ENCODE results near the gene GRIN2A. TPM values are rescaled to one million over a fixed set of nuclear protein-coding genes. Genes with fewer than 3 reads are reported as not detected.
A peak's percentile ranks its signal among the peaks of the same experiment; 100 is the strongest.

Gene GRIN2A
- total RNA-seq, 1 donor from 2014 or later = 6.8 TPM

GRCh38 chr16:10180042-10180770 lies 2.0 kb downstream of the GRIN2A start:
- no peaks in the 10 kb centered on the region for H3K36me3 Mint-ChIP-seq (ENCODE audit: unreplicated experiment)
- no peak for DNase-seq
- peak overlapping the region; percentile 76 for H3K4me3 Mint-ChIP-seq (ENCODE audit: unreplicated experiment)
- TF ChIP-seq CTCF (IDR thresholded peaks at IDR 0.05; ENCODE audit: partially characterized antibody, unreplicated experiment) = no peak
- peak overlapping the region; percentile 28 for H3K27ac Mint-ChIP-seq (ENCODE audit: unreplicated experiment)
- H3K27me3 Mint-ChIP-seq (ENCODE audit: unreplicated experiment) = peaks cover 8% of the 10 kb centered on the region
- H3K9me3 Mint-ChIP-seq (ENCODE audit: unreplicated experiment) = peaks cover 5% of the 10 kb centered on the region
- peaks cover 3% of the 10 kb centered on the region for H3K4me1 Mint-ChIP-seq (ENCODE audit: low read depth, unreplicated experiment)

GRCh38 chr16:10178526-10178925 lies 3.7 kb downstream of the GRIN2A start:
- Mint-ChIP-seq H3K27me3 (ENCODE audit: unreplicated experiment) (peaks cover 8% of the 10 kb centered on the region), H3K4me1 (ENCODE audit: low read depth, unreplicated experiment) (peaks cover 2% of the 10 kb centered on the region), H3K36me3 (ENCODE audit: unreplicated experiment) (peaks cover 6% of the 10 kb centered on the region), H3K4me3 (ENCODE audit: unreplicated experiment) (no peak overlapping the region), H3K9me3 (ENCODE audit: unreplicated experiment) (peaks cover 4% of the 10 kb centered on the region), H3K27ac (ENCODE audit: unreplicated experiment) (no peak overlapping the region)
- TF ChIP-seq CTCF (IDR thresholded peaks at IDR 0.05; ENCODE audit: partially characterized antibody, unreplicated experiment) = no peak
- no peak for DNase-seq

DNA sequence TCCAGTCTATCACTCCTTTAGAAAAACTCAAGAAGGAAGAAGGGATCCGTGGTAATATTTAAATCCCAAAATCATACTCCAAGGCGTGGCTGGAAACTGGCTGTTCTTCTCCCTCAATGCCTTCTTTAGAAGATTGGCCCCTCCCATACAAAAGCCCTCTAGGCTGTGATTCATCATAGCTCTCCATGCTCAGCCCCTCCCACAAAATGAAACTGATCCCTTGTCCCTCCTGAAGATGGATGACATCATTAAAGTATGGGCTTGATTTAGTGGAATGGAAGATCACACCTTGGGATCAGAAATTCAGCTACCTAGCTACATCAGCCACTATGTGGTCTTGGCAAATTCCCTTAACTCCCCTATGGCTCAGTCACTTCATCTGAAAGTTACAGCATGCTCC lies 4.1 kb downstream of the GRIN2A start:
- Mint-ChIP-seq H3K9me3 (ENCODE audit: unreplicated experiment) (peaks cover 2% of the 10 kb centered on the region), H3K27me3 (ENCODE audit: unreplicated experiment) (peaks cover 6% of the 10 kb centered on the region), H3K36me3 (ENCODE audit: unreplicated experiment) (peaks cover 6% of the 10 kb centered on the region), H3K27ac (ENCODE audit: unreplicated experiment) (no peak overlapping the region), H3K4me3 (ENCODE audit: unreplicated experiment) (no peak overlapping the region), H3K4me1 (ENCODE audit: low read depth, unreplicated experiment) (no peaks in the 10 kb centered on the region)
- TF ChIP-seq CTCF (IDR thresholded peaks at IDR 0.05; ENCODE audit: partially characterized antibody, unreplicated experiment) = no peak
- DNase-seq = no peak

DNA sequence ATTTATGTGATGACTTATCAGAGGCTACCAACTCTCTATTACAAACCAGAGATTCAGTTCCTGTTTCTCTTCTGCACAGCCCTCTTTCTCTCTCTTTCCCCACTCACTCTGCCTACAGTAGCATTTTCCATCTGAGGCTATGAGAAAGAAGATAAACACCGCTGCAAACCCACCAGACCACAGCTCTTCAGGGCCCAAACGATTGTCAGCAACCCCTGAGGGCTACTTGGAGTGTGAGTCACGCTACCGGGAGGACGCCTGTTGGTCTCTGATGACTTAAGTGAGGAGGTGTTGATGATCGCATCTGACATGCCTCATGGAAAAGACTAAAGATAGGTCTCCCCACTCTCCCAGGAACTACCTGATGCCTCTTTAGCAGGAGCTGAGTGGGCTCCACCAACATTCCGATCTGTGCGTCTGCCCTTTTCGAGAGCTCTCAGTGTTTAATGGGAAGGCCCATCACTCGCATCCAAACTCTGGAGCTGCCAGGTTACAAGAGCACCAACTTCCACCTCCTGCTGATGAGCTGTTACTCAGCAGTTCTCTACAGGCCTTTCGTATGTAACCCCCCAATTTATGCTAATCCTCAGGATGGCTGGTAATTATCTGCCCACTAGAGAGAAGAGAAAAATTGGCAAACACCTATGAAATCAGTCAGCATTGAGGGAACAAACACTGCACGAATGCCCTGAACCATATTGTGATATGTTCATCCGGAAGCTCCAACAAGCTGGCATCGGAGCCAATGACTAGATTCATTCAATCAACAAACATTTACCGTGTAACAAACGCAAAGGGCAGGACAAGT lies 9.2 kb downstream of the GRIN2A start:
- no peak overlapping the region for H3K4me3 Mint-ChIP-seq (ENCODE audit: unreplicated experiment)
- no peaks in the 10 kb centered on the region for H3K27me3 Mint-ChIP-seq (ENCODE audit: unreplicated experiment)
- no peak for DNase-seq
- peaks cover 12% of the 10 kb centered on the region for H3K36me3 Mint-ChIP-seq (ENCODE audit: unreplicated experiment)
- TF ChIP-seq CTCF (IDR thresholded peaks at IDR 0.05; ENCODE audit: partially characterized antibody, unreplicated experiment) = no peak
- H3K27ac Mint-ChIP-seq (ENCODE audit: unreplicated experiment) = no peak overlapping the region
- H3K9me3 Mint-ChIP-seq (ENCODE audit: unreplicated experiment) = no peaks in the 10 kb centered on the region
- no peaks in the 10 kb centered on the region for H3K4me1 Mint-ChIP-seq (ENCODE audit: low read depth, unreplicated experiment)

GRCh38 chr16:10171221-10171620 lies 11.0 kb downstream of the GRIN2A start:
- Mint-ChIP-seq H3K36me3 (ENCODE audit: unreplicated experiment) (peaks cover 12% of the 10 kb centered on the region), H3K27ac (ENCODE audit: unreplicated experiment) (no peak overlapping the region), H3K4me1 (ENCODE audit: low read depth, unreplicated experiment) (no peaks in the 10 kb centered on the region), H3K27me3 (ENCODE audit: unreplicated experiment) (no peaks in the 10 kb centered on the region), H3K4me3 (ENCODE audit: unreplicated experiment) (no peak overlapping the region), H3K9me3 (ENCODE audit: unreplicated experiment) (no peaks in the 10 kb centered on the region)
- TF ChIP-seq CTCF (IDR thresholded peaks at IDR 0.05; ENCODE audit: partially characterized antibody, unreplicated experiment) = no peak
- DNase-seq = no peak

All from glutamatergic neuron (in vitro differentiated cells).